ENCODE data around the gene FHIT.

DNA sequence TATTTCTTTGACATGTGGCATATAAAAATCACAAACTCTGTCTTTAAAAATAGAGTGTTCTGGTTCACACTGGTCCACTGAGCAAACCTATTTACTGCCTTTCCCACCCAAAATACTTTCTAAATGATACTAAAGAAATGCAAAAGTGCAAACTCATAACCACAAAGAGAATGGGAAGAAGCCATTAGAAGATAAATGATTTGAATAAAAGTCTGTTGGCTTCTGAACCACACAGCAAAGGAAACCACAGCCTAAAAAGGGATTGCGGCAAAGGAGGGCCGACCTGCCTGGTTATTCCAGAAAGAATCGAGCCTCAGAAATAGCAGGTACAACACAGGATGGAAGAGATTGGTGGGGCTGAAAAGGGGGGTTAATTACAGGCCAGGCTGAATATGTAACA is 599.5 kb downstream of the FHIT start:
- no peak for TF ChIP-seq EP300 (IDR thresholded peaks at IDR 0.05; ENCODE audit: low read depth)
- no peak for TF ChIP-seq CTCF (IDR thresholded peaks at IDR 0.05)
- TF ChIP-seq POLR2A (IDR thresholded peaks at IDR 0.05): no peak
- no peak for TF ChIP-seq POLR2AphosphoS5 (IDR thresholded peaks at IDR 0.05)

Measured in transverse colon (tissue), 4 donors.